Activated CD8-positive, alpha-beta T cell treated with anti-CD3 and anti-CD28 coated beads, Interleukin-2, amount 10 ng/mL, durations not matched to agents 7 days and 5 days (primary cell): ENCODE results near the gene RYR3. TPM values are rescaled to one million over a fixed set of nuclear protein-coding genes. Genes with fewer than 3 reads are reported as not detected.
"Not testable (repeated sequence)": the region's sequence is repeated elsewhere in the genome, so short reads cannot be mapped to it uniquely, and the experiment has no call there.

Experiments used
- ATAC-seq: fragments of 150-1000 bp; cut with Tn5 transposase; one replicate; pipeline ENCODE4 v1.10.0; 2021; ENCODE audit warnings: moderate library complexity
- CTCF ChIA-PET: fragments of 350-600 bp; sonication (Branson Sonifier 250); formaldehyde crosslinking; loops from one replicate; lab custom pipeline; 2021; ENCODE audit warnings: antibody characterized with exemption; lab: Charles Lee
- POLR2A ChIA-PET: fragments of 350-600 bp; sonication (Branson Sonifier 250); formaldehyde crosslinking; loops from one replicate; lab custom pipeline; 2021; ENCODE audit warnings: antibody characterized with exemption; lab: Charles Lee
- DNase-seq: peaks from one replicate; pipeline ENCODE4 v3.0.0-alpha.2; 2020
- H3K27ac Mint-ChIP-seq: one replicate; pipeline ENCODE4 v1.8.0; 2021; ENCODE audit warnings: mild to moderate bottlenecking, mixed read lengths
- H3K27me3 Mint-ChIP-seq: one replicate; pipeline ENCODE4 v1.8.0; 2021; ENCODE audit warnings: low read depth, mixed read lengths
- H3K36me3 Mint-ChIP-seq: one replicate; pipeline ENCODE4 v1.8.0; 2021; ENCODE audit warnings: low read depth, mixed read lengths
- H3K4me1 Mint-ChIP-seq: one replicate; pipeline ENCODE4 v1.8.0; 2021; ENCODE audit warnings: low read depth, mixed read lengths
- H3K4me3 Mint-ChIP-seq: one replicate; pipeline ENCODE4 v1.8.0; 2021; ENCODE audit warnings: mild to moderate bottlenecking, mixed read lengths
- H3K9me3 Mint-ChIP-seq: one replicate; pipeline ENCODE4 v1.8.0; 2022; ENCODE audit warnings: mixed read lengths; ENCODE audit not compliant: insufficient read depth
- total RNA-seq, 2 experiments: library from RNA; stranded (reverse); gene quantifications; one replicate each; pipeline ENCODE4 v1.2.3, GENCODE V29; 2021

Gene RYR3
- total RNA-seq, 2 experiments from 2014 or later = not detected

DNA sequence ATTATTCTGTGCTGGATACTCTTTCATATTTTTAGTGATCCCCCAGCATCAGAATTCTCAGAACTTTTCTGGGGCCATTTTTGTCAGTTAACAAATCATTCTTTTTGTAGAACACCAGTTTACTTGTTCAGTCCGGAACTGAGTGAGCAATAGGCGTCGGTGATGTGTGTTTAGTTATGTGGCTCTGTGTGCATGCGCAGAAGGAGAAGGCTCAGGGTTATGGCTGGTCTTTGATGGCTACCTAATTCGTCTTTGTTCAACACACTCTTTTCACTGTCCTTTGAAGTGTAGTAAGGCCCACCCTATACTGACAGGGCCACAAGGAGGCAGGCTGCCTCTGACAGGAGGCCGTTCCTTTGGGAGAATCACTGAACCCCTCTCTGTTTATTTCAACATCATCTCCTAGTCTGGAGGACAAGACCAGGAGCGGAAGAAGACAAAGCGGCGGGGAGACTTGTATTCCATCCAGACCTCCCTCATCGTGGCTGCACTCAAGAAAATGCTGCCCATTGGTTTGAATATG lies 499.4 kb downstream of the RYR3 start:
- no peaks in the 10 kb centered on the region for H3K4me1 Mint-ChIP-seq
- no peak for ATAC-seq
- no peak overlapping the region for H3K27ac Mint-ChIP-seq
- H3K9me3 Mint-ChIP-seq = no peaks in the 10 kb centered on the region
- DNase-seq = no peak
- ChIA-PET POLR2A (no interaction called here), CTCF (no interaction called here)
- no peaks in the 10 kb centered on the region for H3K36me3 Mint-ChIP-seq
- H3K27me3 Mint-ChIP-seq = peaks cover 4% of the 10 kb centered on the region
- H3K4me3 Mint-ChIP-seq = no peak overlapping the region

DNA sequence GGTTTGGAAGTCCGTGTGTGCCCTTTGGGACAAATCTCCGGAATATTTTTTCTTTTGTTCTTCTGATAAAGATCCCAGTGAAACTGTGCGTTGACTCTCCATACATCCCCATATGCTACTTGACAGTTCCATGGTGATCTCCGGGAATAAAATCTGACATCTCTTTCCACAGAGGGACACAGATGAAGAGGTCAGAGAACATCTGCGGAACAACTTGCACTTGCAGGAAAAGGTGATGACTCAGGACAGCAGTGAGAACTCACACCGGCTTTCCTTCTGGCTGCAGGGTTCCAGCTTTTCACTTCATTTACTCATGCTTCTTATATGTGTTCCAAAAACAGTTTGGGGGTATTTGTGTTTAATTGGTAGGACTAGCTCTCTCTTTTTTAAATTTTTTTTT lies 500.0 kb downstream of the RYR3 start:
- DNase-seq (no peak), ATAC-seq (no peak)
- peaks cover 4% of the 10 kb centered on the region for H3K27me3 Mint-ChIP-seq
- H3K4me3 Mint-ChIP-seq = no peak overlapping the region
- H3K36me3 Mint-ChIP-seq = no peaks in the 10 kb centered on the region
- POLR2A ChIA-PET = no interaction called here
- no peak overlapping the region for H3K27ac Mint-ChIP-seq
- CTCF ChIA-PET = interaction anchor here (0.6 kb wide), 1 partner anchor 163 kb away, joined by 3 read pairs; no protein-coding TSS in a partner anchor
- H3K9me3 Mint-ChIP-seq = no peaks in the 10 kb centered on the region
- H3K4me1 Mint-ChIP-seq = no peaks in the 10 kb centered on the region

DNA sequence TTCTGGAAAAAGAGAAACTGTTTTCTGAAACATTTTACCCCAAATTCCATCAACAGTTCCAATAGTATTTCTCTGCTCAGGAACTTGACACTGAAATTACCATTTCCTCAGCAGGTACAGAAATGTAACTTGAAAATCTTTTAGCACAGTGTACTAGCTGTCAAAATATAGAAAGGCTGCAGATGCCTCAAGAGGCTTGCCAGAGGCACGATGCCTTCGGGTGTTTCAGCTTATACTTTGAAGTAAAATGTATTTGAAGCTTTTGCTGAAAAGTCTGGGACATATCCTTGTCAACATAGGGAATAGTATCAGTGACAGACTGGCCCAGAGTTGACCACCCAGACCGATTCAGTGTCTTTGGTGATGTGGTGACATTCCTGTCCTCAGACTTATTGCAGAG lies 503.1 kb downstream of the RYR3 start:
- no peak overlapping the region for H3K4me3 Mint-ChIP-seq
- CTCF ChIA-PET = no interaction called here

DNA sequence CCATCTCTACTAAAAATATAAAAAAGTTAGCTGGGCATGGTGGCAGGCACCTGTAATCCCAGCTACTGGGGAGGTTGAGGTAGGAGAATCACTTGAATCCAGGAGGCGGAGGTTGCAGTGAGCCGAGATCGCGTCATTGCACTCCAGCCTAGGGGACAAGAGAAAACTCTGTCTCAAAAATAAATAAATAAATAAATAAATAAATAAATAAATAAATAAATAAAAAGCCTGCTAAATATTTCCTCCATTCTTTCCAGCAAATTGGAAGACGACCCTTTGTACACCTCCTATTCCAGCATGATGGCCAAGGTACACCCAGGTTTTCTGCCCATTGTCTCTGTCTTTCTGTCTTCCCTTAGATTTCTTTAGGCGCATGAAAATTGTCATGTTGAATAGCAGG lies 508.7 kb downstream of the RYR3 start:
- H3K4me1 Mint-ChIP-seq, H3K4me3 Mint-ChIP-seq, DNase-seq, CTCF ChIA-PET, H3K9me3 Mint-ChIP-seq, ATAC-seq, H3K27me3 Mint-ChIP-seq, H3K27ac Mint-ChIP-seq, H3K36me3 Mint-ChIP-seq: not testable (repeated sequence)
- POLR2A ChIA-PET = interaction anchor here (0.7 kb wide), 1 partner anchor 44 kb away, joined by 3 read pairs; no protein-coding TSS in a partner anchor

More for the DNA sequence above, 503.1 kb downstream of the RYR3 start:
- Mint-ChIP-seq H3K27me3 (peaks cover 4% of the 10 kb centered on the region), H3K4me1 (no peaks in the 10 kb centered on the region), H3K36me3 (no peaks in the 10 kb centered on the region), H3K9me3 (no peaks in the 10 kb centered on the region), H3K27ac (no peak overlapping the region)
- POLR2A ChIA-PET = no interaction called here
- ATAC-seq (no peak), DNase-seq (no peak)

DNA sequence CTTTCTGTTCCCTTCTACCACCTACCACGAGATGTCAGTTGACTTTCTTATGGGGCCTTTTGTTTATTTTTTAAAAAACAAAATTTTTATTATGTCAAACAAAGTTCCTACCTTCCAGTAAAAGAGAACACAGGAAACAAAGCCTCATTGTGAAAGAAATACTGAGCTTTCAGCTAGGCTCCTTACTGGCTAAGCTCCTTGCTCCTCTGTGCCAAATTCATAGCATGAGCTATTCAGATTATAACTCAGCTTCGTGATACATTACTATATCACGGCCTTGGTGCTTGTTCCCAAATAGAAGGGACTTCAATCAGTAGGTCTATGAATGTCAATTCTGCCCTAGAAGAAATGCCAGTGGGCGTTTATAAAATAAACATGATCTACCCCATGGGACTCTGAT lies 511.7 kb downstream of the RYR3 start:
- ATAC-seq = no peak
- H3K4me1 Mint-ChIP-seq = no peaks in the 10 kb centered on the region
- no peaks in the 10 kb centered on the region for H3K36me3 Mint-ChIP-seq
- H3K4me3 Mint-ChIP-seq = no peak overlapping the region
- ChIA-PET CTCF (no interaction called here), POLR2A (no interaction called here)
- no peaks in the 10 kb centered on the region for H3K9me3 Mint-ChIP-seq
- peaks cover 6% of the 10 kb centered on the region for H3K27me3 Mint-ChIP-seq
- H3K27ac Mint-ChIP-seq = no peak overlapping the region
- DNase-seq = no peak

DNA sequence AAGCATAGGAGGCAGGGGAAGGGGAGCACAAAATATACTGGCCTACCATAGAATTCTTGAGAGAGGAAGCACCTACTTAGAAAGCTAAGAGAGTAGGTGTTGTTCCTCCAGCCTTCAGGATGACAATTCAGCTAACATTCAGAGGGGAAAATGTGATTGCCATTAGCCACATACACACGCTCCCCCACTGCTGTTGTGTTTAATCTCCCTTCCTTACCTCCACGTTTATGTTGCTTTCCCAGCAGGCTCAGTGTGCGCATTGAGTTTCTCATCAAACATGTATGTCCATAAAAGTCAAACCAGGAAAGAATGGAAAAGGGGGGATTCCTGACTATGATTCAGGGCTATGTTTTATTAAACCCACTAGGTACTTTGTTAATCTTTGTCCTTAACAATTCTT lies 512.4 kb downstream of the RYR3 start:
- Mint-ChIP-seq H3K4me3 (no peak overlapping the region), H3K27me3 (peaks cover 6% of the 10 kb centered on the region), H3K9me3 (no peaks in the 10 kb centered on the region), H3K27ac (no peak overlapping the region), H3K4me1 (no peaks in the 10 kb centered on the region), H3K36me3 (no peaks in the 10 kb centered on the region)
- ATAC-seq (no peak), DNase-seq (no peak)
- CTCF ChIA-PET = no interaction called here
- POLR2A ChIA-PET = no interaction called here

DNA sequence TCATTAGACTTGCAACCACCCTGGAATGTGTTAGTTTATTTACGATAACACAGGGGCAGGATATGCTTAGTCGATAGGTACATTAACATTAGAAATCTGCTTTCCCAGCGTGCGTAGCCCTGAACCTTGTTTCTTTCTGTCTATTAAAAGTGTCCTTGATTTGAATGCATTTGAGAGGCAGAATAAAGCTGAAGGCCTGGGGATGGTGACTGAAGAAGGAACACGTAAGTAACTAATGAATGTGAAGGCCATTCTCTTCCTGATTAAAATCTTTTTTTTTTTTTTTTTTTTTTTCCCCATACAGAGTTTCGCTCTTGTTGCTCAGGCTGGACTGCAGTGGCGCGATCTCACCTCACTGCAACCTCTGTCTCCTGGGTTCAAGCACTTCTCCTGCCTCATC lies 514.7 kb downstream of the RYR3 start:
- H3K9me3 Mint-ChIP-seq = no peaks in the 10 kb centered on the region
- ChIA-PET POLR2A (no interaction called here), CTCF (no interaction called here)
- H3K27ac Mint-ChIP-seq = no peak overlapping the region
- H3K36me3 Mint-ChIP-seq = no peaks in the 10 kb centered on the region
- peaks cover 6% of the 10 kb centered on the region for H3K27me3 Mint-ChIP-seq
- no peaks in the 10 kb centered on the region for H3K4me1 Mint-ChIP-seq
- no peak for DNase-seq
- no peak overlapping the region for H3K4me3 Mint-ChIP-seq
- no peak for ATAC-seq

DNA sequence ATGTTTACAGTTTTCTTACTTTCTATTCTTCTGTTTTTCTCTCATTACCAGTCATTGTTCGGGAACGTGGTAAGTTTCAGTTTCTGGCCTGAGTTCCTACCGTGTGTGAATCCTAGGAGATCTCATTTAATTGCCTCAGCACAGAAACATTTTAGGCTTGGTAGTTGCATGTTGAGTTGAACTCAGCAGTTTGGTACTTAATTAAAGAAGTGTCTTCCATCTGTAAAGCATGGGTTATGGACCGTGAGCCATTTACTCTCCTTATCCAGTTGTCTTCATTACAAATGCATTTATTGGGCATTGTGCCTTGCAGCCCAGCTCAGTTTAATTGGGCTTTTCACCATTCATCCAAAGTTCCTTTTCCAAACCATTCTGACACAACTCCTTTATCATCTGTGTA lies 515.4 kb downstream of the RYR3 start:
- Mint-ChIP-seq H3K9me3 (no peaks in the 10 kb centered on the region), H3K36me3 (no peaks in the 10 kb centered on the region), H3K4me1 (no peaks in the 10 kb centered on the region), H3K27me3 (peaks cover 6% of the 10 kb centered on the region), H3K27ac (no peak overlapping the region), H3K4me3 (no peak overlapping the region)
- ATAC-seq = no peak
- ChIA-PET POLR2A (no interaction called here), CTCF (no interaction called here)
- DNase-seq = no peak

DNA sequence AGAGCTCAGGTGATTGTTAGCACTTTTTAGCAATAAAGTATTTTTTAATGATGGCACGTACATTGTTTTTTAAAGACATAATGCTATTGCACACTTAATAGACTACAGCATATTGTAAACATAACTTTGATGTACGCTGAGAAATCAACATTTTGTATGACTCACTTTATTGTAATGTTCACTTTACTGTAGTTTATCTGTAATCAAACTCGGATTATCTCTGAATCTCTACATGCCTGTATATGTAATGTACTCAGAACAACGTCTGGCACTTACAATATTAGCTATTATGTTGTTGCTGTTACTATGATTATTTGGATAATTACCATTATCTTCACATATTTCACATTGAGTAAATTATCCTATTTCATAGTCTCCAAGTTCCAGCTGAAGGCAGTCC lies 519.6 kb downstream of the RYR3 start:
- no peak for ATAC-seq
- Mint-ChIP-seq H3K27ac (no peak overlapping the region), H3K4me1 (no peaks in the 10 kb centered on the region), H3K4me3 (no peak overlapping the region), H3K27me3 (no peaks in the 10 kb centered on the region), H3K36me3 (no peaks in the 10 kb centered on the region), H3K9me3 (no peaks in the 10 kb centered on the region)
- DNase-seq = no peak
- POLR2A ChIA-PET = no interaction called here
- CTCF ChIA-PET = no interaction called here

DNA sequence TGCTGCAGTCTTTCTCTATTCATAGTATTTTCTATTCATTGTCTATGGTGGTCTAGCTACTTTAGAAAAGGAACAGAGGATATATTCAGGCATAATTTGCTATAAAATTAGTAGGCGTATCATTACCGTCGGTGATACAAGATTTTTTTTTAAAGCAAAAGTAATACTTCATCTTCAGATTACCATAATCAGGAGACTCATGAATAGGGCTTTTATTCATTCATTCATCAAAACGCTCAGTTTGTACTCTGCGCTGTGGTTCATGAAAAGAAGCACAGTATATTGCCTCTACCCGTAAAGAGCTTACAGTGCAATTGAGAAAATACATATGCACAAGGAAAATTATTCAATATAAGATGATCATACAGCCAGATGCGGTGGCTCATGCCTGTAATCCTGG lies 520.9 kb downstream of the RYR3 start:
- ChIA-PET CTCF (no interaction called here), POLR2A (no interaction called here)
- ATAC-seq (no peak), DNase-seq (no peak)
- Mint-ChIP-seq H3K27ac (no peak overlapping the region), H3K36me3 (no peaks in the 10 kb centered on the region), H3K9me3 (no peaks in the 10 kb centered on the region), H3K4me3 (no peak overlapping the region), H3K27me3 (no peaks in the 10 kb centered on the region), H3K4me1 (no peaks in the 10 kb centered on the region)

DNA sequence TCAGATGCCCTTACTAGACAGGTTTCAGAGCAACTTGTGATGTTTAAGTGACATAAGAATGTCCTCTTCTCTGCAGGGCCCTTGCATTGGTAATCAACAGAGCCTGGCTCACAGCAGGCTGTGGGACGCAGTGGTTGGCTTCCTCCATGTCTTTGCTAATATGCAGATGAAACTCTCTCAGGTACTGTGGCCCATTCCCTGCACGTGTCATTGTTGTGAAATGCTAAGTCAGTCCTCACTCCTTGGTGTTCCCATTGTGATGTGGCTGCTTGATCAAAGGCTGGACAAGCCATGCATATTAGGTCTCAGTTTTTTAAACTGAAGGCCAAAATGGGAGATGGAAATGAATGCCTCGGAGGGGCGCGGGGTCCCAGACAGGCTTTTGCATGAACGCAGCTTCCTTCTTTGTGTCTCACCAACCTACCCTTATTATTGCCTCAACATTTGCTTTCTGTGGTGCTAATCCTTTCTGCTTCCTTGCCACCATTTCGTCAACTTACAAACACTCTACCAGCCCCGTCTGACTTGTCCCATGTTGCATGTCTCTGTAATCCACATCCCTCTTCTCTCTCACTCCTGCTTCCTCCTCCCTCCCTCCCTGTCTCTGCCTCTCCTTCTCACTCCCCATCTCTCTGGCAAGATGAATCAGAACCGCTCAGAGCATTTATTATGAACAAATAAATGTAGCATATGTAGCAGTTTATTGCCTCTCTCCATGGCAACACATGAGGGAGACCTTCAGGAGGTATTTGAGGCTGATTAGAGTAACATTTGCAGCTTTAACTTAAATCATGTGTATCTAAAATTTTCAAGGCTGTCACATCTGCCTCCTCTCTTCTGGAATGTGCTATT lies 524.4 kb downstream of the RYR3 start:
- CTCF ChIA-PET = no interaction called here
- no peaks in the 10 kb centered on the region for H3K36me3 Mint-ChIP-seq
- no peaks in the 10 kb centered on the region for H3K27me3 Mint-ChIP-seq
- POLR2A ChIA-PET = no interaction called here
- ATAC-seq = no peak
- no peak overlapping the region for H3K27ac Mint-ChIP-seq
- no peaks in the 10 kb centered on the region for H3K9me3 Mint-ChIP-seq
- DNase-seq = no peak
- no peak overlapping the region for H3K4me3 Mint-ChIP-seq
- H3K4me1 Mint-ChIP-seq = no peaks in the 10 kb centered on the region

DNA sequence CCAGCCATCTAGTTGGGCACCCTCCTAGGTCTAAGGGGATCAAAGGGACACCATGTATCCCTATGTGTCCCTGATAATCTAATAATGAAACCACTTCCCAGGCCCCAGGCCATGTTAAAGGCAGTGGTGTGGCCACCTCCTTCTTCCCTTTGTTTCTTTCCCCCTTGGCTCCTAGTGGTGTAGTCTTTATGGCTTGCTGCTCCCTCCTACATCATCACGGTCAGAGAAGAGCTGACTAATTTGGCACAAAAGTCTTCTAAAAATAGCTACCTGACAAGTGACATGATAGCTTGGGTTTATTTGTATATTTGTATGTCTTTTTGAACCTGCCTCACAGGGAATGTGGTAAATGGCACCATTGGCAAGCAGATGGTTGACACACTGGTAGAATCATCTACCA lies 526.5 kb downstream of the RYR3 start:
- ChIA-PET POLR2A (no interaction called here), CTCF (no interaction called here)
- Mint-ChIP-seq H3K27ac (no peak overlapping the region), H3K9me3 (no peaks in the 10 kb centered on the region), H3K36me3 (no peaks in the 10 kb centered on the region), H3K27me3 (no peaks in the 10 kb centered on the region), H3K4me3 (no peak overlapping the region), H3K4me1 (no peaks in the 10 kb centered on the region)
- ATAC-seq (no peak), DNase-seq (no peak)
